AG08395 (cell line): ENCODE data around the gene IKZF1.

ENCODE experiments used
- DNase-seq: peaks from one replicate; pipeline ENCODE4 v3.0.0; 2012; ENCODE audit warnings: mixed read lengths, low spot score

IKZF1 gene

GRCh38 chr7:50304129-50304910, at the start of gene IKZF1:
TSS of gene IKZF1 (plus strand) at chr7:50304716. CDS start at chr7:50319062, 14,346 bp downstream.
- no peak for DNase-seq

DNA sequence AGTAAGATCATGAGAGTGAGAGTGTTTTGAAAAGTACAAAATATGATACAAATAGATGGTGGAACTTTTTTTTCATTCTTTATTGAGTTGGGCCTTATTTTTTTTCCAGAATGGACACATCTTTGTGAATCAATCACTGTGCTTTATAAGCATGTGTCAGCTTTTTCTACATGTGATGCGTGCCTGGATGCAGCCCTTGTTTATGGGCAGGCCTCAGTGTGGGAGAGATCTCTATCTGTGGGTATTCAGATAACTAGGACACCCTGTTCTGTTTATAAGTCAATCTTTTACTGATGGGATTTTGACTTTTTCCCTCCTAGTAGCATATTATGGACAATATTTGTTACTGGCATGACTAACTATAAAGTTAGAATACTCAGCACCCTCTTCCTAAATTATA, 42.9 kb upstream of the IKZF1 start:
- DNase-seq: no peak

- no peak for DNase-seq
Observed at GRCh38 chr7:50262446-50262845, 42.1 kb upstream of the IKZF1 start.

DNA sequence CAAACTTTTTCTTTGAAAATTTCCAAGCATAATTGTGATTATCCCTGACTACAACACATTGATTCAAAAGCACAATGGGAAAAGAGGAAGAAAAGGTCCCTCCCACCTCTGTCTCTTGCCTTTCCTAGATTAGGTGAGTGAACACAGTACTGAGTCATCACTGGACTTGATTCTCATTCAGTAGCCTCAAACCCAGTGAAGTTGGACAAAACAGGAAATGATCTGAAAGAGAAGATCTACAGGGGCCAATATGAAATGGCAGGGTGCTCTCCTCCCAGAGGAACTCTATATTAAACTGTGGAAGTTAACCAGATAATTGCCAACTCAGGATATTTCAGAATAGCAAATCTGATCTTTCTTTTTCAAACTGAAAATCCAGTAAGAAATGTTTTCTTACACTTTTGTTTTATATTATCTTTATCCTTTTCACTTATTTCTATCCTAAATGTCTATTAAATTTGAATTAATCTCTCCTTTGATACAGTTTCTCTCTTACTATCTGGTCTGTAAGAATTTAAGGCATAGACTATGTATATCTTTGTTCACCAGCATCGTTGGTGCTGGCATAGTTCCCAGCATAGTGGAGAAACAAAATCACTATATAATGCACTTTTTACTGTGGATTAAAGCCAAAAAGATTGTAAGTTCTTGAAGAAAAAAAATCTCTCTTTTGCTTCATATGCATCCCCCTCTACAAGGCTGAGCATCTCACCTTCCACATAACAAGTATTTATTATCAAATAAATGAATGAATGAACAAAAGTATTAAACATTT, 41.4 kb upstream of the IKZF1 start:
- DNase-seq: no peak

GRCh38 chr7:50264908-50265307, 39.6 kb upstream of the IKZF1 start:
- DNase-seq: no peak

- DNase-seq: no peak
Observed at GRCh38 chr7:50265968-50266634, 38.4 kb upstream of the IKZF1 start.

DNA sequence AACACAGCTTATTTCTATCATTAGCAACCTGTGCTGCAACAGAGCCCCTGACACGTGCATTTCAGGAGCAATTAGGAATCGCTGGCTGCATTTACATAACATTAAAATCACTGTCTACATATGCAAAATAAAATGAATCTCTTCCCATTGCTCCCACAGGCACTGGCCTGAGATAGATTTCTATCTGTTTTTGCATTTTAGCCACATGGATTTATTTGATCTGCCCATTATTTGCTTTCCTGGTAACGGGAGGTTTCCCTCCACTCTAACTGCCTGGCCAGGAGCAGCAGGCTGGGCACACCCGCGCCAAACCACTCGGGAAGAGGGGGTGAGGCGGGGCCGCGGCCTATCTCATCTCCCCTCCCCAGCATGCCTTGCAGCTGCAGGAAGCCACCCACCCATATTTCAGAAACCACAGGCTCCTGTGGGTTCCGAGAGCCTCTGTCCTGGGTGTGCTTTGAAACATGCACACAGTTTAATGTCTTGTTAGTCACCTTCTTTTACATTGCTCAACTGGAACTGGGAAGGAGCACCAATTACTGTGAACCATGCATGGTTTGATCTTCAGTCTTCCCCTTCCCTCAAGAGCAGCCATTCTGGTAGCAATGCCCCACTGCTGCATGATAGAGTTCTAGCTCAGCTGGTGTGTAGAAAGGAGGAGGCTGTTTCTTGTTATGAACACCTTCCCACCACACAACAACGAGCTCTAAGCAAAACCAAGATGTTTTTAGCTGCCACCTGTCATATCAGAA, 37.7 kb upstream of the IKZF1 start:
- DNase-seq: no peak

GRCh38 chr7:50267525-50268041, 36.9 kb upstream of the IKZF1 start:
- DNase-seq: no peak

- DNase-seq: no peak
Observed at GRCh38 chr7:50268223-50268622, 36.3 kb upstream of the IKZF1 start.

GRCh38 chr7:50268990-50269389, 35.5 kb upstream of the IKZF1 start:
- DNase-seq: no peak

DNA sequence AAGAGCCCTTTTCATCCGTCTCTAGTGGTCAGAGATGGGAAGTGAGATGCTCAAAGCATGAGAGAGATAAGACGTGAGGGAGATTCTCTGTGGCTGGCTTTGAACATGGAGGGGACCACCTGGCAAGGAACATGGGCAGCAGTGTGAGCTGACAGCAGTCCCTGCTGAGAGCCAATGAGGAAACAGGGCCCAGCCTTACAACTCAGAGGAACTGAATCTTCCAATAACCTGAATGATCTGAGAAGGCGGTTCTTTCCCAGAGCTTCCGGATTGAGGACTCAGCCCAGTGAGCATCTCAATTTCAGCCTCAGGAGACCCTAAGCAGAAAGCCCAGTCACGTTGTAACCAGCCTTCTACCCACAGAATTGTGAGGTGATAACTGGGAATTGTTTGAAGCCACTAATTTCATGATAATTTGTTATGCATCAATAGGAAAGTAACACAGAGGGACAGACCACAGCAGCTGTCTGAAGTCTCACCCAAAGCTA, 33.9 kb upstream of the IKZF1 start:
- DNase-seq: no peak

GRCh38 chr7:50272808-50273207, 31.7 kb upstream of the IKZF1 start:
- DNase-seq: no peak

DNA sequence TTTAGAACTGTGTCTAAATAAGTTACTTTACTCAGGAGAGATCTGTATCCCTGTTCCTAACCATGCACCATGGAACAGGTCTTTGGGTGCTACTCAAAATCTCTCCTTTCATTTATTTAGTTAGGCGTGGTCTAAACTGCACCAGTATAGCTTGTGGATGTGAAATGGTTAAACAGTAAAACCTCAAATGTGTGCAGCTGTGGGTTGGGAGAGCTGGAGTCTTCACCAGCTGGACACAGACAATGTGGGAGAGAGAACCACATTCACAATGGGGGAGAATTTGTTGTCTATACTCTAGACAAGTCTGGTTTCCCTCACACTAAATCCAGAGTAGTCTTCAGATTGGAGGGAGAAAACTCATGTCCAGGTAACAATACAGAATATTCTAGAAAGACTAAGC, 31.2 kb upstream of the IKZF1 start:
- no peak for DNase-seq

GRCh38 chr7:50273870-50274269, 30.6 kb upstream of the IKZF1 start:
- no peak for DNase-seq

- DNase-seq: no peak
Observed at GRCh38 chr7:50274361-50274760, 30.2 kb upstream of the IKZF1 start.

DNA sequence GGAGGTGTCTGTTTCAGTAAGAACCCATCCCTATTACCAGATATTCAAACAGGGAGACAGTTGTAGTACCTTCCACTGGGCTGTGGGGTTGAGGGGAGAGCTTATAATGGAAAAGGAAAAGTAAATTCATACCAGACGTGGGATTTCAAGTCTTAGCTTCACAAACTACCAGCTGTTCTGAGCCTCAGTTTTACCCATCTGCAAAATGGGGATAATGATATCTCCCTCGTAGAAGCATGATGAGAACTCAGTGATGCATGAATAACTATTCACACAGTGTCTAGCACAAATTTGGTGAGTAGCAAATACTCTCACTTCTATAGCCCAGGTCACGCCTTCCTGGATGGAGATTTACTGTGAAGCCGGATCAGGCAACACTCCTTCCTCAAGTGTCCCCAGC, 29.1 kb upstream of the IKZF1 start:
- DNase-seq: no peak

GRCh38 chr7:50276483-50276882, 28.0 kb upstream of the IKZF1 start:
- no peak for DNase-seq

DNA sequence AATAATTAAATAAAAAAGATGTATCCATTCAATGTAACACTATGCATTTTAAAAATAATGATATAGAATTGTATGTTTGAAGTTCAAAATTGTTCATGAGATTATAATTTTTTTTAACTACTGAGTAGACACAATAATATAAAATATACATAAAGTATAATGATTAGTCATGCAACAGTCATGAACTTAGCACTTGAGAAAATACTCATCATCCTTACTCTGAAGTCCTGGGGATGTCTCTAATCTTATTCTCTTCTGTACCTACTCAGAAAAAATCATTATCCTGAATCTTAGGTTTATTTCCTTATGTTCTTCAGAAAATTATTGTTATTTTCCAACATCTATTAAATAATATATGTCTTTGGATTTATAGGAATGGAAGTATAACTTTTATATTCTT, 26.4 kb upstream of the IKZF1 start:
- DNase-seq: no peak

DNA sequence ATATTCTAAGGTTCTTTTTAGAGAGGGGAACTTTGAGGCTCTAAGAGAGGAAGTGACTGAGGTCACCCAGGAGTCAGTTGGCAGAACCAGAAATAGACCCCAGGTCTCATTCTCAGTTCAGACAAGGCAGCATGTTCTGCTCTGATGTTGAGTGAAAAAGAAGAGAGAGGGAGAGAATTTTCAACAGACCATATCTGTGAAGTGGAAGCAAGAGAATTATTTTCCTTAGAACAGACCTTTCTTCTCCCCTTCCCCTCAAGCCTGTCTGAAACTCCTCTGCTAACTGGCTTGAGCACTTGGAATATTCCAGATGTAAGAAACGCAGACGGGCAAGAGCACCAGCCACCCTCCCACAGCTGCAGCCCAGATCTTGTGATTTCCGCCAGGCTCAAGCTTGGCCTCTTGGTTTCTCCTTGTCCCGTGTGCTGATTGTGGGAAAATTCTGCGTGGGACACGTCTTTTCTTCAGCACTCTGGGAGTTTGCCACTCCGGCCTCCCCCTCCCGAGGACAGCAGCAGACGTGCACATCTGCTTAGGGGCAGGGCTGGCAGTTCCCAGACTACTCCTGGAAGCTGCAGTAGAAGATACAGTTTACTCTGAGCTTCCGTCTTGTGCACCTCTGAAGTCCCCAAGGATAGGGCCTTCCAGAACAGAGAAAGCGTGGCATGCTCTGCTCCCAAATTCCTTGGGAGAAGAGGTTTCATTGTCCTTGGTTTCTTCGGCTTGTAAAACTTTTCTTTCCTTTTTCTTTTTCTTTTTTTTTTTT, 22.7 kb upstream of the IKZF1 start:
- DNase-seq: no peak

GRCh38 chr7:50282813-50283605, 21.5 kb upstream of the IKZF1 start:
- no peak for DNase-seq
